HEK293T (cell line): ENCODE measurements around the gene ZNF580.

ENCODE experiments used
- CTBP1 ChIP-seq: fragments of 450-650 bp; IDR thresholded peaks from 2 replicates; pipeline ENCODE4 v1.6.1; 2016; ENCODE audit warnings: borderline replicate concordance
- FOXA1 ChIP-seq: fragments of 450-650 bp; IDR thresholded peaks from 2 replicates; pipeline ENCODE4 v1.6.1; 2016; ENCODE audit warnings: mild to moderate bottlenecking
- FOXM1 ChIP-seq: fragments of 450-650 bp; IDR thresholded peaks from 2 replicates; pipeline ENCODE4 v1.6.1; 2017; ENCODE audit warnings: mild to moderate bottlenecking, borderline replicate concordance
- LEF1 ChIP-seq: fragments of 450-650 bp; IDR thresholded peaks from 2 replicates; pipeline ENCODE4 v1.6.1; 2017; ENCODE audit warnings: mild to moderate bottlenecking, borderline replicate concordance
- PKNOX1 ChIP-seq: fragments of 450-650 bp; IDR thresholded peaks from 2 replicates; pipeline ENCODE4 v1.6.1; 2016
- SP1 ChIP-seq: fragments of 450-650 bp; IDR thresholded peaks from 2 replicates; pipeline ENCODE4 v1.6.1; 2017
- SUZ12 ChIP-seq: fragments of 450-650 bp; IDR thresholded peaks from 2 replicates; pipeline ENCODE4 v1.6.1; 2016; ENCODE audit warnings: mild to moderate bottlenecking
- ZNF384 ChIP-seq: fragments of 450-650 bp; IDR thresholded peaks from 2 replicates; pipeline ENCODE4 v1.6.1; 2016

GRCh38 chr19:55676383-55676782 lies 35.6 kb downstream of the ZNF580 start:
- TF ChIP-seq FOXA1 (no peak), FOXM1 (no peak), ZNF384 (no peak), SP1 (no peak), SUZ12 (no peak), PKNOX1 (no peak), LEF1 (no peak), CTBP1 (no peak)
